Body of pancreas (tissue), 4 donors: ENCODE measurements around the gene ZBBX.

Experiments
- POLR2A ChIP-seq, 3 donors: fragments of 450-650 bp; IDR thresholded peaks; one replicate each; pipeline ENCODE4 v1.6.1; 2016; ENCODE audit warnings: antibody characterized with exemption in 3 of 3, mild to moderate bottlenecking in 2 of 3
- TF ChIP-seq, protein P1 (sequence below), 7 experiments: fragments of 450-650 bp in 4 of 7; fragments of 200-600 bp in 3 of 7; sonication (generic) in 3 of 7; IDR thresholded peaks; one replicate each; pipeline ENCODE4 v1.5.1; 2016 to 2019; ENCODE audit warnings: antibody characterized with exemption in 7 of 7

GRCh38 chr3:167225821-167226220, 154.3 kb downstream of the ZBBX start:
- TF ChIP-seq, protein P1, sequence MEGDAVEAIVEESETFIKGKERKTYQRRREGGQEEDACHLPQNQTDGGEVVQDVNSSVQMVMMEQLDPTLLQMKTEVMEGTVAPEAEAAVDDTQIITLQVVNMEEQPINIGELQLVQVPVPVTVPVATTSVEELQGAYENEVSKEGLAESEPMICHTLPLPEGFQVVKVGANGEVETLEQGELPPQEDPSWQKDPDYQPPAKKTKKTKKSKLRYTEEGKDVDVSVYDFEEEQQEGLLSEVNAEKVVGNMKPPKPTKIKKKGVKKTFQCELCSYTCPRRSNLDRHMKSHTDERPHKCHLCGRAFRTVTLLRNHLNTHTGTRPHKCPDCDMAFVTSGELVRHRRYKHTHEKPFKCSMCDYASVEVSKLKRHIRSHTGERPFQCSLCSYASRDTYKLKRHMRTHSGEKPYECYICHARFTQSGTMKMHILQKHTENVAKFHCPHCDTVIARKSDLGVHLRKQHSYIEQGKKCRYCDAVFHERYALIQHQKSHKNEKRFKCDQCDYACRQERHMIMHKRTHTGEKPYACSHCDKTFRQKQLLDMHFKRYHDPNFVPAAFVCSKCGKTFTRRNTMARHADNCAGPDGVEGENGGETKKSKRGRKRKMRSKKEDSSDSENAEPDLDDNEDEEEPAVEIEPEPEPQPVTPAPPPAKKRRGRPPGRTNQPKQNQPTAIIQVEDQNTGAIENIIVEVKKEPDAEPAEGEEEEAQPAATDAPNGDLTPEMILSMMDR (IDR thresholded peaks at IDR 0.05) = no peak
- TF ChIP-seq POLR2A (IDR thresholded peaks at IDR 0.05) = no peak
